Uterine smooth muscle cell (primary cell): Measurements from ENCODE around the gene DNAJC10. TPM values are rescaled to one million over a fixed set of nuclear protein-coding genes. Genes with fewer than 3 reads are reported as not detected.

Experiments used
- total RNA-seq: library from RNA; depleted of rRNA; stranded (reverse); fragments of >200 nt; gene quantifications from 2 replicates; pipeline ENCODE4 v1.2.3, GENCODE V29; 2014

Gene DNAJC10
- 154 and 193 TPM in 2 replicates for total RNA-seq

GRCh38 chr2:182715892-182716649 is at the start of gene DNAJC10:
Gene DNAJC10 (plus strand): TSS chr2:182716257. CDS start chr2:182718087, 1,830 bp downstream.

Other genes with a start within 250 kb of the DNAJC10 start
- gene FRZB, start 150.4 kb downstream of the DNAJC10 start, total RNA-seq = 0.11 and 0.12 TPM in 2 replicates